ENCODE measurements around the gene TRABD2A.

GRCh38 chr2:84788027-84788426 is 92.9 kb downstream of the TRABD2A start:
- TF ChIP-seq CTCF (IDR thresholded peaks at IDR 0.05; ENCODE audit: insufficient read depth, low read length, poor library complexity, severe bottlenecking) (no peak), EZH2phosphoT487 (conservative IDR thresholded peaks at IDR 0.05; ENCODE audit: low read length) (no peak)
